Gastrocnemius medialis (tissue), 4 donors: ENCODE measurements around the gene COL6A1. TPM values are rescaled to one million over a fixed set of nuclear protein-coding genes. Genes with fewer than 3 reads are reported as not detected.
"Not testable (repeated sequence)": the region's sequence is repeated elsewhere in the genome, so short reads cannot be mapped to it uniquely, and the experiment has no call there.

Experiments used
- ATAC-seq, 2 donors: fragments of 150-250 bp; one replicate each; pipeline ENCODE4 v1.9.1; 2016
- DNase-seq, 2 donors: peaks; one replicate each; pipeline ENCODE4 v3.0.0-alpha.2; 2019
- H3K27ac ChIP-seq, 4 donors: fragments of 200-600 bp; sonication (generic); 1 replicate in 1 of 4; 2 replicates in 3 of 4; pipeline ENCODE4 v1.5.1; 2016 to 2018; ENCODE audit warnings: mild to moderate bottlenecking in 2 of 4, moderate library complexity in 1 of 4
- H3K27me3 ChIP-seq, 3 donors: fragments of 200-600 bp; sonication (generic) in 2 of 3; 1 replicate in 1 of 3; 2 replicates in 2 of 3; pipeline versions ENCODE4 v1.5.1 to v1.6.0; 2016 to 2019; ENCODE audit warnings: mild to moderate bottlenecking in 1 of 3, moderate library complexity in 1 of 3
- H3K36me3 ChIP-seq, 2 donors: fragments of 200-600 bp; sonication (generic) in 1 of 2; one replicate each; pipeline ENCODE4 v1.5.1; 2017 to 2018
- H3K4me1 ChIP-seq, 2 donors: fragments of 200-600 bp; sonication (generic) in 1 of 2; one replicate each; pipeline ENCODE4 v1.5.1; 2016 to 2017; ENCODE audit warnings: mild to moderate bottlenecking in 2 of 2
- H3K4me3 ChIP-seq, 4 donors: fragments of 200-600 bp; sonication (generic) in 3 of 4; 1 replicate in 1 of 4; 2 replicates in 3 of 4; pipeline ENCODE4 v1.5.1; 2016 to 2019; ENCODE audit warnings: mild to moderate bottlenecking in 2 of 4
- H3K9me3 ChIP-seq, 3 donors: fragments of 200-600 bp; sonication (generic) in 2 of 3; 1 replicate in 1 of 3; 2 replicates in 2 of 3; pipeline ENCODE4 v1.5.1; 2016 to 2019
- CTCF ChIP-seq, 5 experiments: fragments of 450-650 bp in 3 of 5; fragments of 200-600 bp in 2 of 5; sonication (generic) in 2 of 5; IDR thresholded peaks in 4 of 5; conservative IDR thresholded peaks in 1 of 5; 1 replicate in 4 of 5; 2 replicates in 1 of 5; pipeline ENCODE4 v1.5.1; 2016 to 2019; ENCODE audit warnings: antibody characterized with exemption in 5 of 5, mild to moderate bottlenecking in 3 of 5, moderate library complexity in 3 of 5
- POLR2A ChIP-seq, 2 donors: fragments of 450-650 bp; IDR thresholded peaks; one replicate each; pipeline ENCODE4 v1.6.1; 2017; ENCODE audit warnings: antibody characterized with exemption in 2 of 2, mild to moderate bottlenecking in 2 of 2, moderate library complexity in 2 of 2
- in situ Hi-C, 4 donors: fragments of 200-750 bp; cut with MboI; loops; one replicate each; pipeline versions ENCODE4 v1.15.0 to v1.8.0; 2017; ENCODE audit warnings: low sequenced_read_pairs in 4 of 4
- intact Hi-C: fragments of 100-400 bp; cut with DNase I; formaldehyde crosslinking; loops from one replicate; pipeline ENCODE4 v1.15.1; 2023; ENCODE audit warnings: low total_unique reads
- total RNA-seq, 4 donors: library from RNA; depleted of rRNA; stranded (reverse); fragments of >200 nt; gene quantifications; one replicate each; pipeline versions ENCODE4 v1.1.0 to v1.2.3, GENCODE V29; 2016

COL6A1 gene
- total RNA-seq, 4 donors from 2014 or later = 50.5 to 97.8 (median 73.3) TPM

DNA sequence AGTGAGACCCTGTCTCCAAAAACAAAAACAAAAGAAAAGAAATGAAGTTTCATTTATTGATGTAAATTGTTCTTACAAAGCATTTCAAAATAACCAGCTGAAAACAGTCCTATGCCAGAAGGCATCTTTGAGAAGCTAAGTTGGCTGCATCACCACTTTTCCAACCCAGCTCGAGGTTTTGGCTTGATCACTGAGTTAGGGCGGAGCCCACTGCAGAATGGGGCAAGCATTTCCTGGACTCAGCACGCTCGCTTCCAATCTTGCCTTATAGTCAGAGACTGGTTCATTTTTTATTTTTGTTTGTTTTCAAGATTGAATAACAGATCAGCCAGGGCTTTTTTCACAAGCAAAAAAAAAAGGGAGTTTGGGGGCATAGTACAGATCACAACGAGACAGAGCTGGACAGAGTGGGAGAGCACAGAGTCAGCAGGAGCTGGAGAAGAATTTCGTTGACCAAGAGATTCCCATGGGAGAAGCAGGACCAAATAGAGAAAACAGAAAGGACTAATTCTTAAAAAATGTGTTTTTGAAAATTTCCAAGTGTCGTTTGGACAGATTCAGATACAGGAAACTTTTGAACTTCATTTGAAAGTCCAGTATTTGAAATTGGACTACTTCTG is 23.5 kb upstream of the COL6A1 start:
- no peaks in the 10 kb centered on the region for H3K9me3 ChIP-seq
- TF ChIP-seq CTCF (IDR thresholded peaks at IDR 0.05 in 4 of 5, conservative IDR thresholded peaks at IDR 0.05 in 1 of 5) (no peak), POLR2A (IDR thresholded peaks at IDR 0.05) (no peak)
- intact Hi-C loops (no loop called here), in situ Hi-C loops (loop anchor here in 2 of 4 donors (25.0 kb wide), 1 partner anchor 154 kb away; no protein-coding TSS in a partner anchor)
- H3K36me3 ChIP-seq = no peaks in the 10 kb centered on the region
- H3K4me3 ChIP-seq = no peak overlapping the region
- peak overlapping the region; percentile 26 to 67 (median 49) for H3K27ac ChIP-seq
- DNase-seq = peak in 1 of 2 donors; percentile 62
- H3K4me1 ChIP-seq = peaks cover 0 to 6% of the 10 kb centered on the region in 2 donors
- ATAC-seq = peak; percentile 72 to 79
- H3K27me3 ChIP-seq = peaks cover 0 to 3% (median 0%) of the 10 kb centered on the region in 3 donors

GRCh38 chr21:45959182-45959581 is 22.4 kb upstream of the COL6A1 start:
- DNase-seq = no peak
- TF ChIP-seq CTCF (IDR thresholded peaks at IDR 0.05 in 4 of 5, conservative IDR thresholded peaks at IDR 0.05 in 1 of 5) = no peak
- TF ChIP-seq POLR2A (IDR thresholded peaks at IDR 0.05) = no peak
- no peak for ATAC-seq
- Histone ChIP-seq H3K4me3 (no peak overlapping the region), H3K36me3 (no peaks in the 10 kb centered on the region), H3K27me3 (peaks cover 0 to 3% (median 0%) of the 10 kb centered on the region in 3 donors), H3K4me1 (peaks cover 0 to 6% of the 10 kb centered on the region in 2 donors), H3K27ac (peak overlapping the region in 3 of 4 donors; percentile 26 to 67 (median 41)), H3K9me3 (no peaks in the 10 kb centered on the region)
- in situ Hi-C loops (loop anchor here in 2 of 4 donors (25.0 kb wide), 1 partner anchor 153 kb away; no protein-coding TSS in a partner anchor), intact Hi-C loops (no loop called here)

- intact Hi-C loops = no loop called here
- in situ Hi-C loops = loop anchor here in 3 of 4 donors (10.0 to 25.0 kb wide), 2 partner anchors 145 to 152 kb away; no protein-coding TSS in a partner anchor
Measured at GRCh38 chr21:45959779-45960390, 21.7 kb upstream of the COL6A1 start.

DNA sequence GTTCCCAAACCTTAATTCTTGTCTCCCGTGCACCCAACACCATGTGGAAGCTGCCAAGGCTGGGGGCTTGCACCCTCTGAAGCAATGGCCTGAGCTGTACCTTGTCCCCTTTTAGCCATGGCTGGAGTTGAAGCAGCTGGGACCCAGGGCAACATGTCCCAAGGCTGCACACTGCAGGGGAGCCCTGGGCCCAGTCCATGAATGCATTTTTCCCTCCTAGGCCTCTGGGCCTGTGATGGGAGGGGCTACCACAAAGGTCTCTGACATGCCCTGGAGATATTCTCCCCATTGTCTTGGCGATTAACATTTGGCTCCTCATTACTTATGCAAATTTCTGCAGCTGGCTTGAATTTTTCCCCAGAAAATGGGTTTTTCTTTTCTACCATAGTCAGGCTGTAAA is 20.2 kb upstream of the COL6A1 start:
- DNase-seq, H3K4me3 ChIP-seq, H3K27me3 ChIP-seq, H3K9me3 ChIP-seq, intact Hi-C loops, H3K27ac ChIP-seq, H3K36me3 ChIP-seq, ATAC-seq, H3K4me1 ChIP-seq: not testable (repeated sequence)
- in situ Hi-C loops = loop anchor here in 3 of 4 donors (10.0 to 25.0 kb wide), 2 partner anchors 143 to 151 kb away; no protein-coding TSS in a partner anchor

More at GRCh38 chr21:45959779-45960390, 21.7 kb upstream of the COL6A1 start:
- DNase-seq (no peak), ATAC-seq (no peak)
- Histone ChIP-seq H3K27me3 (peaks cover 0 to 3% (median 0%) of the 10 kb centered on the region in 3 donors), H3K27ac (no peak overlapping the region), H3K9me3 (no peaks in the 10 kb centered on the region), H3K4me3 (no peak overlapping the region), H3K36me3 (no peaks in the 10 kb centered on the region), H3K4me1 (peaks cover 0 to 6% of the 10 kb centered on the region in 2 donors)
- no peak for TF ChIP-seq CTCF (IDR thresholded peaks at IDR 0.05 in 4 of 5, conservative IDR thresholded peaks at IDR 0.05 in 1 of 5)
- TF ChIP-seq POLR2A (IDR thresholded peaks at IDR 0.05) = no peak
